GM21447 (cell line): ENCODE data around the gene ATP8A1.
"Not testable (repeated sequence)": the region's sequence is repeated elsewhere in the genome, so short reads cannot be mapped to it uniquely, and the experiment has no call there.

Experiments
- ATAC-seq: cut with Tn5 transposase; IDR thresholded peaks from one replicate; pipeline ENCODE4 v1.9.1; 2021; ENCODE audit not compliant: unreplicated experiment

Gene ATP8A1

DNA sequence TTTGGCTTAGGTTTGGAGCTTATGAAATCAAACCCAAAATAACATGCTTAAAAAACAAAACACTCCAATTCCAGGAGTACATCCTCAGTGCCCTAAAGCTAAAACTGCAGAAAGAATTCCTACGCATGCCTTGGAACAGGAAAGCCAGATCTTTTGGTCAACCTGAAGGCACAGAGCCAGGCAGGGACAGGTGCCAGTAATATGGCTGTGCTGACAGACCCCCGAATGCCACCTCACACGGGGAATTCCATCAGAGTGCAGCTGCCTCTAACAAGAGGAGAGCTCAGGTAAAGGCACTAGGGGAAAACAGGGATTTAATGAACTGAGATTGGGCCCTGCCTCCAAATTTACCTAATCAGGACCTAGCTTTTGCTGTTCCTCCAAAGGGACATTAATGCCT, 182.5 kb downstream of the ATP8A1 start:
- ATAC-seq, result no peak

DNA sequence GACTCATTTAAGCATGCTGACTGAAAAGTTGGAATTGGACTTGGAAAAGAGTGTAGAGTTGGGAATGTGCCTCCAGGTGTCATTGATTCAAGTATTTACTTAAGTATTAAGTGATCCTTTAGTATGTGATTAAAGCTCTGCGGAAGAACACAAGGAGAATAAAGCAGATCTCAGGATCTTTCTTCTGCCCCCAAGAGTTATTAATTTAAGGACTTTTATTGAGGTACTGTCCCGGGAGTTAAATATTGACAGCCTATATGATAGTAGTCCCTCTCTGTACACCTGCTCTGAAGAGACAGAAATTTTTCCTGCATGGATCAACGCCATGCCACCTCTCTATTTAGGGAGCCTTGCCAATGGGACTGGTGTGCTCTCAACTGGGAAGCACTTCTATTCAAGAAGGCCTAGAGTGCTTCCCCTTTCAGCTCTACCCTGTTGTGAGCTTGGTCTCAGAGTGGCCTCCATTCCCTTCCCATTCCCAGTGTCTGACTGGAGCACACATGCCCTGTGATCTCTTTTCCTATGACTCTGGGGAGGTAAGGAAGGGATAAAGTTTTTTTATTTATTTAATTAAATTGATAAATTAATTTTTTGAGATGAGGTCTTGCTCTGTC, 183.7 kb downstream of the ATP8A1 start:
- ATAC-seq, result no peak

DNA sequence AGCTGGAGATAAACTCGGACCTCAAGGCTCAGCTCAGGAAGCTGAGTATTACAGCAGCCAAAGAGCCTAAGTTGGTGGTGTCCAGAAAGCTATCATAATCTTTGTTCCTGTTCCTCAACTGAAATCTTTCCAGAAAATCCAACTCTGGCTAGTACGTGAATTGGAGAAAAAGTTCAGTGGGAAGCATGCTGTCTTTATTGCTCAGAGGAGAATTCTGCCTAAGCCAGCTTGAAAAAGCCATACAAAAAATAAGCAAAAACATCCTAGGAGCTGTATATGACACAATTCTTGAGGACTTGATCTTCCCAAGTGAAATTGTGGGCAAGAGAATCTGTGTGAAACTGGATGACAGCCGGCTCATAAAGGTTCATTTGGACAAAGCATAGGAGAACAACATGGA, 185.0 kb downstream of the ATP8A1 start:
- no peak for ATAC-seq

DNA sequence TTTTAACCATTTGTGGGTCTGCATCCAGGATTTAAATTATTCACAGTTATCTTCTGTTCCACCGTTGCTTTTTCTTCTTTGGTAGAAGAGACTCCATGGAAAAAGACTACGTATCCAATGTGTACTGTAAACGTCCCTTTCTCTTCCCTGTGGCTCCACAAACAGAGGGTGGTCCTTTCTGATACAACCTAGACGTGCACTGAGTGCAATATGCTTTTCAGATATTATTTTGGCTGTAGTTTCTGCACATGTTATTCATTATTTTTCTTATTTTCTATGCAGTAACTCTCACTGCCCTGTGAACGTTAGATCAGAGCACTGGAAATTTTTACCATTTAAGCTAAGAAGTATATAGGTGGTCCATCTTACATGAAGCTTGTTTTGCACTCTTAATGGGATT, 186.9 kb downstream of the ATP8A1 start:
- no peak for ATAC-seq

- ATAC-seq, result not testable (repeated sequence)
Measured at GRCh38 chr4:42467777-42468176, 189.1 kb downstream of the ATP8A1 start.

- ATAC-seq, result no peak
Measured at GRCh38 chr4:42466273-42466844, 190.5 kb downstream of the ATP8A1 start.

GRCh38 chr4:42464550-42465094, 192.3 kb downstream of the ATP8A1 start:
- ATAC-seq, result no peak

DNA sequence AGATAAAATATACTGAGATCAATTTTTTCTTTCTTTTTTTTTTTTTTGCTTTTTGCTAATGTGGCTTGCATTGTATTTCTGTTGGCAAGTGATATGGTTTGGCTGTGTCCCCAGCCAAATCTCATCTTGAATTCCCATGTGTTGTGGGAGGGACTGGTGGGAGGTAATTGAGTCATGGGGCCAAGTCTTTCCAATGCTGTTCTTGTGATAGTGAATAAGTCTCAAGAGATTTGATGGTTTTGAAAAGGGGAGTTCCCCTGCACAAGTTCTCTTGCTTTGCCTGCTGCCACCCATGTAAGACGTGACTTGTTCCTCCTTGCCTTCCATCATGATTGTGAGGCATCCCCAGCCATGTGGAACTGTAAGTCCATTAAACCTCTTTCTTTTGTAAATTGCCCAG, 195.7 kb downstream of the ATP8A1 start:
- ATAC-seq, result not testable (repeated sequence)

GRCh38 chr4:42460043-42460442, 196.9 kb downstream of the ATP8A1 start:
- ATAC-seq, result peak; percentile 99

- no peak for ATAC-seq
Measured at GRCh38 chr4:42458657-42459056, 198.2 kb downstream of the ATP8A1 start.

GRCh38 chr4:42454755-42455420, 202.0 kb downstream of the ATP8A1 start:
- ATAC-seq, result no peak

DNA sequence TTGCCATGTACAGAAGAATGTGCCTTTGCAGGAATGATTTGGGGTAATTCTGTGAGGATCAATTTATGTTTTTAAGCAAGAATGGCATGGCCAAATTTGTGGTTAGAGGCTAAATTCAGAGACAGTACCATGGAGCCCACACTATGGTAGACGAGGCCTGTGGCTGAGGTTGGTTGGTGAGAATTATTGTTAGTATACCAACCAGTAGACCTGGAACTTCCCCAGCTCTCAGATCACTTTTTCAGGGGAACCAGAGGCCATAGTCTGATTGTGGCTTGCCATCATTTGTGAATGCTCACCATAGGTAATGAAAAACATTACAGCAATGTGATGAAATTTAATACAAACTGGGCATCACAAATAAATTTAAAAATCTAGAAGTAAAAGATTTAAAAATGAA, 203.3 kb downstream of the ATP8A1 start:
- peak; percentile 78 for ATAC-seq

GRCh38 chr4:42452823-42453222, 204.1 kb downstream of the ATP8A1 start:
- no peak for ATAC-seq

DNA sequence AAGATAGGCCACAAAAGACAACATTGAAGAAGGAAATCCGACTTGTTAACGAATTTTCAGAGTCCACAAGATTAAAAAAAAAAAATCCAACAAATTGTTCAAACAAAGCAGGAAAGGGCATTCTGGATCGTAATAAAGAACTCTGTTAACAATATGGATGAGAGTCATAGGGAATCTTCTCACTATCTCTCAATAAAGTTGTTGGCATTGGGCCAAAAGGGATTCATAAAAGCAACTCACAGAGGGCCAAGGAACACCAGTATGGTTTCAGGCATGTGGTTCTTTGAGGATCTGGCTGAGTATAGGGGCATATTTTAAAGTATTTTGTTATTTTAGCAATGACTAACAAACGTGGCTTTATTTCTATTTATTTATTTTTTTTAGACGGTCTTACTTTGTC, 210.1 kb downstream of the ATP8A1 start:
- ATAC-seq, result no peak

- no peak for ATAC-seq
Measured at GRCh38 chr4:42445038-42445437, 211.9 kb downstream of the ATP8A1 start.

DNA sequence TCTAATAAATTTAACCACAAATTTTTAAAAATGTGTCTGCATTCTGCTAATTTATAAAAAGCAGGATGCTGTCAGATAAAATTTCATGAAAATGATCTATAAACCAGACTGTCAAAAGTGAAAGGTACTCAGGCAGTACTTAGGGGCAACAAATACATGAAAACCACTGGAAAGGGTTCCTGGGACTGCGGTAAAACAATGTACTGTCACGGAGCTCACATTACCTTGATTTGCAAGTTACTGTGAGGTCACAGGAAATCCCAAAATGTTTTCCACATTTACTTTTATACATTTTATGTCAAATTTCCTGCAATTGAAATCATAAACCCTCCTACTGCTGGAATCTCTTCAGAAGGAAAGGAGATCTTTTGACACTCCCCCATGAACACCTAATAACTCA, 214.3 kb downstream of the ATP8A1 start:
- ATAC-seq, result no peak

DNA sequence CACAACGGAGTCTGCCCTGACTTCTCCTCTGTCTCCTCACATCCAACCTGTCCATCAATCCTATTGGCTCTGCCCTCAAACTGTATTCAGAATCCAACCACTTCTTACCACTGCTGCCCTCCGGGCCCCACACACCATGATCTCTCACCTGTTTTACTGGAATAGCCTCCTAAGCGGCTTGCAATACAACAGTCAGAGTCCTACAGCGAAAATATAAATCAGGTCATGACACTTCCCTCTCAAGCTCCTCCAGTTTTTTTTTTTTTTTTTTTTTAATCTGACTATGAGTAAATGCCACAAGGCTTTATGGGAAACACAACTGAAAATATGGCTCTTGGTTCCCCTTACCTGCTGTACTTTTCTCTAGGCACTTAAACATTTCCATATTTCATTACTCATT, 216.8 kb downstream of the ATP8A1 start:
- ATAC-seq, result no peak

DNA sequence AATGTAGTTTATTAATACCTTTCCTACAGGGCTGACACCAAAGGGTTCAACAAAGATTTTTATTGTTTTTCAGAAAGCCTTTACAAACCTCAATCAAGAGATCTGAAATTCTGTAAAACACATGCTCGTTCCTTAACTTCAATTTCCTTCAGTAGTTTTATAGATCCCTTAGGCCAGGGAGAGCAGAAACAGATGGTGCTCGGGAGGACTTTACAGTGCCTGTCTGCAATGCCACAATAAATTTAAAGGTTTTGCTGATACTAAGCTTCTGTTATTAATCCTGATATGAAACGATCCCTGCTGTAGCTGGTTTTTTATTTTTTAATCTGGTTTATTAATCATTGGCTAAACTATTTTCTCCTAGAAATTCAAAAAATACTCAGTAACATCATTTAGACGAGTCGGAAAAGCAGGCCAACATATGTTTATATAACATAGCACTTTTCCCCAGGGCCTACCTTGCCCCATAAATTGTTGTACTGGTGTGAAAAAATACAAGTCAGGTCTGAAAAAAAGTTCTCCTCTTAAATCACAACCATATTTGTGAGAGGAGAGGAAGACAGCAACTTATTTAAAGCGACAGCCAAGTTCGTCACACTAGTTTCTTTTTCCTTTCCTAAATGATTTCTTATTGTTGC, 219.9 kb downstream of the ATP8A1 start:
- ATAC-seq, result no peak

DNA sequence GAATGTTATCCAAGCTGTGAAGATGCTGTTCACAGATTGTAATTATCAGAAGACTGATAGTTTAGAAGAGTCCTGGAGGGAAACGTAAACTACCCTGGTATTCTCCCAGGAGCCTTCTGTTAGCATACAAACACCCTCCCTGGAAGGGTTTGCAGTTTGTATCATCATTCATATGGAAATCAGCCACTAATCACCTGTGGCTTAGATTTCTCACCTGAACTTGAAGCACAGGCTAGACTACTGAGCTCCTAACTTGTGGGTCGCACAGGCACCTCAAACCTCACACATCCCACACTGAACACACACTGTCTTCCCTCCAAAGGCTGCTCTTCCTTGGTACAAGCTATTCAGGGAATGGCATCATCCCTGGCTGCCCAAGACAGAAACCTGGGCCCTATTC, 228.9 kb downstream of the ATP8A1 start:
- no peak for ATAC-seq

GRCh38 chr4:42425146-42426065, 231.5 kb downstream of the ATP8A1 start:
- no peak for ATAC-seq

GRCh38 chr4:42420140-42420539, 236.8 kb downstream of the ATP8A1 start:
- no peak for ATAC-seq
